Glomerular visceral epithelial cell (primary cell): ENCODE data around the gene RAP1GAP2.

ENCODE experiments used
- DNase-seq: peaks from one replicate; pipeline ENCODE4 v3.0.0-alpha.2; 2016; ENCODE audit errors: extremely low spot score

RAP1GAP2 gene

DNA sequence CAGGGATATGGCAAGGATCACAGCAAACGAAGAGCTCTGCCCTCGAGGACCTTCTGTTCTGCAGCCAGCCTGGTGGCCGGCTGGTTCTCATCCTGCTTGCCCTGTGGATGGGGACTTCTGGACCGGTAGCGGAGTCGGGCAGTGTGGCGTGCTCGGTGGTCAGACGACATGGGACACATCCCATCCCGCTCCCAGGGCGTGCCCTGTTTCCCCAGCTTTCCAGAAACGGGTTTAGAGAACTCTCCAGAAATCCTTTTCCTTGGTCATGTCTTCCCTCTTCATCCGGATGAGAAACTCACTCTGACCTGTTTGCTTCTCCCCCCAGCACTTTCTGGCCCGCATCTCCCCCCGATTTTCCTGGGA lies 151.3 kb downstream of the RAP1GAP2 start:
- no peak for DNase-seq

DNA sequence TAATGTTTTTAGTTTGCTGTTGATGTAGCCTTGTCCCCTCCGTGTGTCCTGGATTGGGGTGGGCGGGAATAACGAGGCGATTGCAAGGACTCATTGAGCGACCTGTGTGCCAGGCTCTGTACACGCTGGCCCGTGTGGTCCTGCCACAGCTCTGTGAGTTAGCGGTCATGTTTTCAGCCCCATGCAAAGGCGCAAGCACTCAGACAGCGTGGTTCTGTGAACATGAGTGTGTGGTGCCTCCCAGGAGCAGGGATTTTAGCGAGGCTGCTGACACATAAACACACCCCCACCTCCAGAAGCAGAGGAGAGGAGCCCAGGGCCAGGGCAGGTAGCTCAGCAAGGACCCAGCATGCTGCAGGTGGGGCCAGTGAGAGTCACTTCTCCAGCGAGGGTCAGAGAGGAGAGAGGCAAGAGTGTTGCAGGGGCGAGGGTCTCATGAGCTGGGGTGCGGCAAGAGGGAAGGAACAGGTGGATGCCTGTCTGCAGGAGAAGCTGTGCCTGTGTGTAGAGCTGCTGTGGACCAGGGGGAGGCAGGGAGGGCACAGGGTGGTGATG lies 151.8 kb downstream of the RAP1GAP2 start:
- no peak for DNase-seq

DNA sequence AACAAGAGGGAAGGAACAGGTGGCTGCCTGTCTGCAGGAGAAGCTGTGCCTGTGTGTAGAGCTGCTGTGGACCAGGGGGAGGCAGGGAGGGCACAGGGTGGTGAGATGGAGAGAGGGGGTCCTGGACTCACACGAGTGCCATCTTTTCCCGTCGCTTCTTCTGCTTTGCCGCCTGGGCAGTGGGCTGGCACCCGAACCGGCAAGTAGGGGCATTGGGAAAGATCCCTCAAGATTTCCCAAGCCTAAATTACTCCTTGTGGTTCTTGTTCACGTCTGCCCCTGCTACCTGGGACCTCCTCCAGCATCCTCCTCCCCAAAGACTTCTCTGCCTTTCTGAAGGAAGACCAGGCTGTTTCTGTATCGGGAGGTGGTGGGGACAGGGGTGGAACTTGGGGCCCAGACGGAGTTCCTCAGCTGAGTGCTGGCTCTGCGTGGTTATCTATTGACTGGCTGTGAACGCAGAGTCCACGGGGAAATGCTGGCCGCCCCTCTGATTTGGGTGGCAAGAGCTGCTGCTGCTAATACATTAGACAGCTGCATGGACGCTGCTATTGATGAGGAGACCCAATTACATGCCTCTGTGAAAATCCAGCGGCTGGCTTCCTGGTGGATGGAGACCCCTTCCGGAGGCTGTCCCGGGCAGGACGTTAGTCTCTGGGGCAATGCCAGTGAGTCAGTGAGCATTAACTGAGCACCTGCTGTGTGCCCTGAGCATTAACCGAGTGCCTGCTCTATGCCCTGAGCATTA lies 152.7 kb downstream of the RAP1GAP2 start:
- DNase-seq: no peak

DNA sequence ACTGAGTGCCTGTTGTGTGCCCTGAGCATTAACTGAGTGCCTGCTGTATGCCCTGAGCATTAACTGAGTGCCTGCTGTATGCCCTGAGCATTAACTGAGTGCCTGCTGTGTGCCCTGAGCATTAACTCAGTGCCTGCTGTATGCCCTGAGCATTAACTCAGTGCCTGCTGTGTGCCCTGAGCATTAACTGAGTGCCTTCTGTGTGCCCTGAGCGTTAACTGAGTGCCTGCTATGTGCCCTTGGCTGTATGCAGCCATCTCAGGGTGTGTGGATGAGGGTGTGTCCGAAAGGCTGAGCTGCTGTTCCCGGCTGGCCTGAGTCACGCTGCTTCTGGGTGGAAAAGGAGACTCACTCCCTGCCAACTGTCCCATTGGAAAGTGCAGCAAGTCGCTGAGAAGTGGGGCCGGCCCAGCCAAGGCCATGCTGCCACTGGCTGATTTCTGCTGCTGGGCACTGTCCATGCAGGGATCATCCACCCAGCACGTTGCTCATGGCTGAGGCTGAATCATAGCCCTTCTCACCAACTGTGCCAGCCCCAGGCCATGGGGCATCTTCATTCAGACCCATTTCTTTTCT lies 153.3 kb downstream of the RAP1GAP2 start:
- DNase-seq: no peak

DNA sequence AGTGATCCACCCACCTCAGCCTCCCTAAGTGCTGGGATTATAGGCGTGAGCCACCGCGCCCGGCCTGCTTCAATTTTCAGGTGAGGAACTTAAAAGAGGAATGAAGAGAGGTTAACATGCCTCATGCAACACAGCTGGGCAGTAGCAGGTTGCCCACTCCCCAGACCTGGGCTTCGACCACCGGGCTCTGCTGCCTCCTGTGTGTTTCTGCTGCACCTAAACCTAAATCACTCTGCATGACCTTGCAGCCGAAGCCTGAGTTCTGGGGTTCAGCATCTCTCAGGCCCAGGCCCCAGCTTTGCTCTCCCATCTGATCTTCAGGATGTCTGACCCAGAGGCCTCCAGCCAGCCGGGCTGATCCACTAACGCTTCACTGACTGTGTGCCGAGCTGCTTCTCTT lies 154.6 kb downstream of the RAP1GAP2 start:
- DNase-seq: no peak

DNA sequence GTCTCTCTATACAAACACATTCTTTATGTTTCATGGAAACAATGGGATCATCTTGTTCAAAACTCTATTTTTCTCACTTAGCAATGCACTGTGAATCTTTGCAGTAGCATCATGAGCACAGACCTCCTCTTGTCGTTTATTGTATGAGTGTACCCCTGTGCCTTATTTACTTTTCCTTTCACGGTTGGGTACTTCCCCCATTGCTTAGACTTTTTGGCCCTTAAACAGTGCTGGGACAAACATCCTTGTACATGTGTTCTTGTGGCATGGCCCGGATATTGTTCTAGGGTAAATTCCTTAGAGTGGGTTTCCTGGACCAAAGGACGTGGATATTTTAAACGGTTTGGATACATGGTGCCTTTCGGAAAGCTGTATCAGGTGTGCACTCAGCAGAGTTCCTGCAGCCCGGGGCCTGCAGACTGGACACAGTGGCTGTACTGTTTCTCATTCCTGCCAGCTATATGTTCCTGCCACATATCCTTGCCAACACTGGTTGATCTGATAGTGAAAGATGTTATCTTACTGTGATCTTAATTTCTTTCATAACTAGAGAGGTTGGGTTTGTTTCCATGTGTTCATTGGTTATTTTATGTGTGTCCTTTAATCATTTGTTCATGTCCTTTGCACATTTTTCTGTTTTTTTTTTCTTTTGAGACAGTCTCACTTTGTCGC lies 156.1 kb downstream of the RAP1GAP2 start:
- no peak for DNase-seq

DNA sequence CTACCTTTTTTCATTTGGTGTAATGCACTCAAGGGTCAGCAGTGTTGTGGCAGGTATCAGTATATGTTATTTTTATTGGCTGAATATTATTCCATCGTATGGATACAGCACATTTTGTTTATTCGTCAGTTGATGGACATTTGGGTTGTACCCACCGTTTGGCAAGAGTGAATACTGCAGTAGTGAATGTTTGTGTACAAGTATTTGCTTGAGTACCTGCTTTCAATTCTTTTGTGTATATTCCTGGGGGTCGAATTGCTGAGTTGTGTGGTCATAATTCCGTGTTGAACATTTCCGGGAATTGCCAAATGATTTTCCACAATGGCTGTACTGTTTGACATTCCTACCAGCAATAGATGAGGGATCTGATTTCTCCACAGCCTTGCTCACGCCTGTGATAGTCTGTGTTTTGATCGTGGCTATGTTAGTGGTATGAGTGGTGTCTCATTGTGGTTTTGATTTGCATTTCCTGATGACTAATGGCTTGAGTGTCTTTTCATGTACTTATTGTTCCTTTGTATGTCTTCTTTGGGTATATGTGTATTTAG lies 158.7 kb downstream of the RAP1GAP2 start:
- DNase-seq: peak; percentile 84

DNA sequence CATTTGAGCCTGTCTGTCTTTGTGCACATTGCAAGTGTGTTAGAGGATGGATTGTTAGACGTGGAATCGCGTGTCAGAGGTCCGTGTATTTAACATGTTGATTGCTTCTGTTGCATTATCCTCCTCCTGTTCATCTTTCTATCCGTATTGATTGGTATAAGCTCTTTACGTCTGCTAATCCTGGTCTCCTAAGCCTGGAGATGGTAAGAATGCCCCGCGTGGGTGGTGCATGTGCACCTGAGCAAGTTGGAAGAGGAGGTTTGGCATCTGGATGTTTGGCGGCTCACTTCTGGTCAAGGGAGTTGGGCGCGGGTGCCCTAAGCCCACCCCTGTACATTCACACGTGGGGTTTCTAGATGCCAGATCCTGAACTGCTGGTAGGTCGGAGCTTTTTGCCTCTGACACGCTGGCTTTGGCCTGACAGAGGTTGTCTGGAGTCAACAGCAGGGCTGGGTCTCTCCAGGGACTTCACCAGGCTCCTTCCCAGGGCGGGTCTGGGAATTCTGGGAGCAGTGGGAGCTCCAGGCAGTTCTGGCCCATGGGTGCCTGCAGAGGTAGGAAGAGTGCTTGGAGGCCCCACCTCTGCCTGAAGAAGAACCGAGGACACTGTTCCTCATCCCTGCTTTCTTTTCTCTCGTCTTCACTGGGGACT lies 159.8 kb downstream of the RAP1GAP2 start:
- DNase-seq: no peak

DNA sequence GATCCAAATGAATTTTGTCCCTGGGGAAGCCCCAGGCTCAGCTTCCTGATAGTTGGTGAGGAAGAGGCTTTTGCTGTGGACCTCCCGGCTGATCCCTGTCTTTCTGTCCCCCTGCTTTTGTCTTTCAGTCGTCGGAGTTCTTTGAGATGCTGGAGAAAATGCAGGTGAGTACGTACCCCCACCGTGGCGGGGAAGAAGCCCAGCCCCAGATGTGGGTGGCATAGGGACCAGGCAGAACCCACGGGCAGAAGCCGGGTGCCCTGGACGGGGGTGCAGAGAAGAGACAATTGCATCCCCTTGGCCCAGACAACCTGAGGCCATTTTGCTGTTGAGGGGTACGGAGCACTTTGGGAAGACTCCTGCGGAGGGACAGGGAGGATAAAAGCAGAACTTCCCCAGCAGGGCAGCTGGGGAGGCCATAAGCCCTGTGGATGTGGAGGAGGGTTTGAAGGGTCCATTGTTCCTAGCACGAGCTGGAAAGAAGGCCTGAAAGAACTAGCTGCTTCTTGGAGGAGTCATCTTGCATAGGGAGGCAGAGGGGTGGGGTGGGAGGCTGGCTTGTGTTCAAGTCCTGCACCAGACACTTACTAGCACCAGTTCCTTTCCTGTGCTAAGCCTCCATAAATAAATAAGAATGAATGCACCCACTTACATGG lies 161.5 kb downstream of the RAP1GAP2 start:
- no peak for DNase-seq

DNA sequence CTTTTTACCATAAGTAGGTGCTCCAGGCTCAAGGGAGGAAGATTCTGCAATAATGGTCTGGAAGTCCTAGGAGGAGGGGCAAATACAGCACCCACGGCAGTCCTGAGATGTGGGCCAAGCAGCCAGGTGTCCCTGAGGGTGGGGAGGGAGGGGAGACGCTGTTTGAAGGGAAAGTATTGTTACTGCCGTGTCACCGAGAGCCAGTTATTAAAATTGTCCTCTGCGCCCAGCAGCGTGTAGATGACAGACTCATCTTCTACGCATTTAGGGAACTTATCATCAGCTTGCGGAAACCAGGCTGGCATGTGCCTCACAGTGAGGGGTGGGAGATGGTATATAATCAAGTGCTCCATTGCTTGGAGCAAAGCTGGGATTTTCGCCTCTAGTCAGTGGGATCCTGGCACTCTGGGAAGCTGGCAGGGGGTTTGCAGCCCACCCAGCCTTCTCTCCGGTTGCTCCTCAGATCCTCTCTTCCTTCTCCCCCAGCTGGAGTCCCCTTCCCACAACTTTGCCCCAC lies 162.5 kb downstream of the RAP1GAP2 start:
- no peak for DNase-seq

DNA sequence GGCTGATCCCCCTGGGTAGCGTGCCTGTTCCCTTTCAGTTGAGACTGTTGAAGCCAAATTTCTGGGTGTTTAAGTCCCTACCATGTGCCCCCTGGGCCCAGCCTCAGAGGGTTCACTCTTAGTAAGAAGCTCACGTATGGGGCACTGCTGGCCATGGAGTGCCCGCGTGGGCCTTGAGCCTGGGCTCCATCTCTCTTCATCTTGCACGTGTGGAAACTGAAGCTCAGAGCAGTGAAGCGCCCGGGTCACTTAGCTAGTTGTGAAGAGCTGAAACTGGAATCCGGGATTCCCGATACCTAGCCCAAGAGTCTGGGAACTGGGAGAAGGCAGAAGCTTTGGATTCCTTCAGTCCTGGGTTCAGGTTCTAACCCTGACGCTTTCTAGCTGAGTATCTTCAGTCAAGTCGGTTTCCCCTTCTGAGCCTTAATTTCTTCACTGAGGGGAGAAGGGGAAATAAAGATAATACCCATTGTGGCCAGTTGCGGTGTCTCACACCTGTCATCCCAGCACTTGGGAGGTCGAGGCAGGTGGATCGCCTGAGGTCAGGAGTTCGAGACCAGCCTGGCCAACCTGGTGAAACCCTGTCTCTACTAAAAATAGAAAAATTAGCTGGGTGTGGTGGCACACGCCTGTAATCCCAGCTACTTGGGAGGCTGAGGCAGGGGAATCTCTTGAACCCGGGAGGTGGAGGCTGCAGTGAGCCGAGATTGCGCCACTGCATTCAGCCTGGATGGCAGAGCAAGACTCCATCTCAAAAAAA lies 163.3 kb downstream of the RAP1GAP2 start:
- no peak for DNase-seq

DNA sequence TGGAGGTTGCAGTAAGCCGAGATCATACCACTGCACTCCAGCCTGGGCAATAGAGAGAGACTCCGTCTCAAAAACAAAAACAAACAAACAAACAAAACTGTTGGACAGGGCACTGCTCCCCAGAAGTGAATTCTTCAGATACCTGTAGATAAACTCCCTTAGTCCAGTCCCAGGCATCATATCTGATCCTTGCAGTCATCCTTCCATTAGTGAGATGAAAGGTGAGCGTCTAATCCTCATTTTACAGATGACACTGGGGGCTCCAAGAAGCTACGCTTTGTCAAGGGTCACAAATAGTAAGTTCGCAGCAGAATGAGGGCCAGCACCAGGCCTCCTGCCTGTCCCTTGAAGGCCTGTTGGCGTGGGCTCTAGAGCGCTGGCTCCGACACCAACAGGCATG lies 165.2 kb downstream of the RAP1GAP2 start:
- DNase-seq: no peak

DNA sequence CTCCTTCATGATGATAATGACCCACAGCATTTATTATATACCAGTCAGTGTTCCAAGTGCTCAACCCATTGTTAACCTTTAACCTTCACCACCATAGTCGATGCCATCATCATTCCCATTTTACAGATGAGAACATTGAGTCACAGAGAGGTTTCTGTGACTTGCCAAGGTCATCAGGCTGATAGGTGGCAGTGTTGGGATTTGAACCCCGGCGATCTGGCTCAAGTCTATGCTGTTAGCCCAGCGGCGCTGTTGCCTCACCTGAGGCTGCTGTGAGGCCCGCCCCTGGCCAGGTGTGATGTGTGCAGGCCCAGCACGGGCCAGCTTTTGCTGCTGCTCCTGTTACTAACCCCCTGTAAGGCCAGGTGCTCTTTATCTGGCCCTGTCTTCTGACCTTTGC lies 166.0 kb downstream of the RAP1GAP2 start:
- DNase-seq: no peak

DNA sequence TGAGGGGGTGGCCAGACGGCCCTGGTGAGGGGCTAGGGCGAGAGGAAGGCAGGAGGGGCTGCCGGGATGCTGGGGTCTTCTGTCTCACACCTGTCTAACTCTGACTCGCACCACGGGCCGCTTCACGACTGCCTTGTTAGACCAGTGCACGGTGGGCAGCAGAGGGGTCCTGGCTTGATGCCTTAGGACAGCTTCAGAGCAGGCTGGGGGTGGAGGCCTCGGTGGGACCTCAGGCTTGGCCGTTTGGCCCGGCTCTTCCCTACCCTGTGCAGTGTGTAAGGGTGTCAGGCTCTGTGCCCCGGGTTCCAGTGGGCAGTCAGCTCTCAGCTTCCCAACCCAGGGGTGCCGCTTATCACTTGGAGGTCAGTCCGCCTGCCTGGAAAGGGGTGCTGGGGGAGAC lies 166.5 kb downstream of the RAP1GAP2 start:
- DNase-seq: no peak

DNA sequence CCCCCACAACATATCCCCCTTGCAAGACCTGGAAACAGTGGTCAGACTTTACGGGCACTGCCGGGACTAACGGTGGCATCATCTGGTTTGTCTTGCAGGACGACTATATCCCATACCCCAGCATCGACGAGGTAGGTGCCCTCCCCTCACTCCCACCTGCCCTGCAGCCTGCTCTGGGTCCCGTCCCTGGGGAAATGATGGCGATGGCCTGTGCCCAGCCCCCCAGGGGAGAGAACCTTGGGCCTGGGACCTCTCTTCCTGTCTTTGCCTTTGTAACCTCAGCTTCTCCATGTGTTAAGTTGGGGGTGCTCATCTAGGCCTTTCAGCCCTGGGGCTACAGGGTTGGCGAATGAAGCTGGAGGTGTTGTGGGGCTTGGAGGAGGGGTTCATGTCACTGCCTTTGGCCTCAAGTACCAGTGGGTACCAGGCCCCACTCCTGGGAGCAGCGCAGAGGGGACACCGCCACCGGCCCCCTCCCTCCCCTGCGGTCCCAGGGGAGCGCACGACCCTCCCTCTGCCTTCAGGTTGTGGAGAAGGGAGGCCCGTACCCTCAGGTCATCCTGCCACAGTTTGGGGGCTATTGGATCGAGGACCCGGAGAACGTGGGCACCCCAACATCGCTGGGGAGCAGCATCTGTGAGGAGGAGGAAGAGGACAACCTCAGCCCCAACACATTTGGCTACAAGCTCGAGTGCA lies 167.2 kb downstream of the RAP1GAP2 start:
- DNase-seq: no peak

DNA sequence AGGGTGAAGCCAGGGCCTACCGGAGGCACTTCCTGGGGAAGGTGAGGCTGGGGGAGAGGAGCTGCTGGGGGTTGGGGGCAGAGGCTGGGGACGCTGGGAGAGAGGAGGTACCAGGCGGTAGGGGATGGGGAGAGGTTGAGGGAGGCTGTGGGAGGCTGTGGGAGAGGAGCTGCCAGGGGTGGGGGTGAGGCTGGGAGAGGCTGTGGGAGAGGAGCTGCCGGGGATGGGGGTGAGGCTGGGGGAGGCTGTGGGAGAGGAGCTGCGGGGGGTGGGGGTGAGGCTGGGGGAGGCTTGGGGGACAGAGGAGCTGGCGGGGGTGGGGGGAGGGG lies 167.8 kb downstream of the RAP1GAP2 start:
- no peak for DNase-seq

DNA sequence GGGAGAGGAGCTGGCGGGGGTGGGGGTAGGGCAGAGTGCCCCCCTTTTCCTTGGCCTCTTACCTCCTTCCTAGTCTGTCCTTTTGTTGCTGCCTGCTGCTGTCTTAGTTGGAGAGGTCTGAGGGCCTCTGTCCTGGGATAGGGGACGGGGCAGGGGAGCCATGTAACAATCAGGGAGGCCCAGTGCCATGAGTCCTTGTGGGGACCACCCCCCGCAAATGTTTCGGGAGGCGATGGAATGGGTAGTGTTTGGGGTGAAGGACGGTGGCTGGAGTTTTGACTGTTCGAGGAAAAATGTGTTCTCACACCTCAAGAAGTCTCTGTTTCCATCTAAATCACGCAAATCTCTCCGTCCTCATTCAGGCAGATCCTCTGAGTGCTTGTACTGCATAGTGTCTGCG lies 168.1 kb downstream of the RAP1GAP2 start:
- no peak for DNase-seq

DNA sequence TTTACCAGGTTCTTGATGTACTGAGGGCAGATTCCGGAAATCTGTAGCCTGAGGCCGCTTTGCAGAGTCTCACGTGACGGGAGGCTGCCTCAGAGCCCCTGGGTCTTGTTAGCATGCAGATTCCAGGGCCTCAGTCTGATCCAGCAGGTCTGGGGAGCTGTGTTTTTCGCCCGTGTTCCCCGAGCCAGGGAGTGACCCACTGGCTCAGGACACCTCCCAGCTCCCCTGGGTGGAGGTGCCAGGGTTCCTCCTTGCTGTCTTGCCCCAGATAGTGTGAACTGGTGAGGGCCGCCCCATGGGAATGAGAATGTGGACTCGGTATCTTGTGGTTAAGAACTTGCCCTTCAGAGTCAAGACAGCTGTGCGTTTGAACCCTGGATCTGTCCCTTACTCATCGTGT lies 168.6 kb downstream of the RAP1GAP2 start:
- DNase-seq: no peak

DNA sequence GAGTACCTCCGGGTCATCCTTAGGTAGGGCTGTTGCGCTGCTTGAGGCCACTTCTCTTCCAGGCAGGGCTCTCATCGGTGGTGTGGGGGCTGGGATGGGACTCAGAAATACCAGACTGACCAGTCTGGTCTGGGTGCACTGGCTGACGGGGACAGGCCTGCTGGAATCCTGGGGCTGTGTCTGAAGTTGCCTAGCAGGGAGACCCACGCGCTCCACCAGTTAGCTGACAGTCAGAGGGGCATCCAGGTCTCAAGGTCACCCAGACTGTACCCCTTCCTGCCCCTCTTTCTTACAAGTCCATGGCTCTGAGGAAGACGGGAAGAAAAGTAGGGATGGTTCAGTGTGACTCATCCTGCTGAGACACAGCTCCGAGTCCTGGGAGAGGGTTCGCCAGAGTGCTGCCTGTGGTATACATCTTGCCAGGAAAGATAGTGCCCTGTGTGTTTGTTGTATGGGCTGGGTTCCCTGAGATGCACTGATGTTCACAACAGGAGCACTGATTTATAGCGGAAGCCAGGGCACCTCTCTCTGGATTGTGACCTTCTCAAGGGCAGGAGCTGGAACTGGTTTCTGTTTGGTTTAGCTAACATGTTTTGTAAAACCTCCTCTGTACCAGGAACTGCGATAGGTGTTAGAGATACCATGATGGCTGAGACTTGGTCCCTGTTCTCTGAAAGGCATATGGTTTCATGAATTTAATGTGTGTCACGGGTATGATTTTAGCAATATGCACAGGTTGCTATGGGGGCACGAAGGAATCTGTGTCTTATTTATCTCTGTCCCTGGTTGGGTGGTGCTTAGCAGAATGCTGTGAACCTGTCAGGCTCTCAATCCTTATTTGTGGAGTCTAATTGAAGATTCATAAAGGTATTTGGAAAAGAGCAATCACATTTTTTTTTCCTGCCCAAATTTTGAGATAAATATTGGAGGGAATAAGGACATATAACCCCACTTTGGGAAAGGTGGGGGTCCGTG lies 169.7 kb downstream of the RAP1GAP2 start:
- peak; percentile 23 for DNase-seq
